ENCODE results near the gene GJD2. TPM values are rescaled to one million over a fixed set of nuclear protein-coding genes. Genes with fewer than 3 reads are reported as not detected.

GJD2 gene
- polyA plus RNA-seq, 1 of the 3 experiments (the other 2 are of a cell fraction), result not detected

DNA sequence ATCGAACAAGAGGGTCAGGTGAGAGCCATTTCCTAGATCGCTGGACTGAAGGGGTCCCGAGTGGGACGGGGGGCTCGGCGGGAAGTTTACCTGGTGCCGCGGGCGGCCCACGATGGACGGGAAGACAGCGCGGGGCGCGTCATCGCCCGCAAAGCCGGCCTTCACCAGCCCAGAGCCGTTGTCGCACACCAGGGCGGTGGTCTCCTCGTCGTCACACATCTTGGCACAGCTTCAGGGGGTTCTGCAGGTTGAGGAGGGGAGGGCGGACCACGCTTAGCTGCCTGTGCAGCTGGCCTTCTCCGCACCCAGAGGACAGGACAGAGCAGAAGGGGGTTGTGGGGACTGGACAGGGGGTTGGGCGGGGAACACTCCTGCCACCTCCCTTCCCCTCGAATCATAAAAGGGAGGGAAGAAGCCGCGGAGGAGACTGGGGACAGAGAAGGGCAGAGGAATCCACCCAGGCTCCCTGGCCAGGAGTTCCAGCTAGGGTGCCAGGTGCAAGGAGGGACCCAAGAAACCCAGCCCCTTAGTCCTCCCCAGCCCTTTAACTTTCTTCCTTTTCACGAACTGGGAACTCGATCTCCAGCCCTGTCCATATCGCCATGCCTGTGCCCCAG is 39.9 kb upstream of the GJD2 start:
- Histone ChIP-seq H3K4me3 (ENCODE audit: low read depth in 2 of 2, low read length in 1 of 2) (no peak overlapping the region), H3K79me2 (ENCODE audit: insufficient read depth) (no peaks in the 10 kb centered on the region), H4K20me1 (ENCODE audit: insufficient read depth) (no peaks in the 10 kb centered on the region), H3K9ac (no peak overlapping the region), H3K27ac (ENCODE audit: low read depth in 2 of 2, low read length in 1 of 2) (no peak overlapping the region), H3K4me2 (no peak overlapping the region), H3K4me1 (ENCODE audit: control insufficient read depth in 1 of 2, insufficient read depth in 2 of 2, low read depth in 1 of 2, low read length in 1 of 2) (peaks cover 7 to 10% of the 10 kb centered on the region in 2 experiments), H3F3A (replicated peaks; ENCODE audit: insufficient read depth) (no peaks in the 10 kb centered on the region), H2AFZ (ENCODE audit: low read depth) (no peak overlapping the region), H3K27me3 (ENCODE audit: insufficient read depth) (no peaks in the 10 kb centered on the region; the same call in 1 of the 2 replicates), H3K36me3 (replicated peaks in 1 of 2; ENCODE audit: control insufficient read depth in 1 of 2, insufficient read depth in 2 of 2, low read length in 1 of 2) (no peaks in the 10 kb centered on the region), H3K9me2 (no peaks in the 10 kb centered on the region), H3K9me3 (no peaks in the 10 kb centered on the region)
- CTCF ChIA-PET, result no interaction called here
- POLR2A ChIA-PET, result no interaction called here
- no peak for DNase-seq
- WGBS (ENCODE audit: low lambda C conversion rate), result 85% methylated on average over 21 of the region's 33 CpGs
- TF ChIP-seq TCF12 (IDR thresholded peaks at IDR 0.05), result no peak
- TF ChIP-seq, protein P1, sequence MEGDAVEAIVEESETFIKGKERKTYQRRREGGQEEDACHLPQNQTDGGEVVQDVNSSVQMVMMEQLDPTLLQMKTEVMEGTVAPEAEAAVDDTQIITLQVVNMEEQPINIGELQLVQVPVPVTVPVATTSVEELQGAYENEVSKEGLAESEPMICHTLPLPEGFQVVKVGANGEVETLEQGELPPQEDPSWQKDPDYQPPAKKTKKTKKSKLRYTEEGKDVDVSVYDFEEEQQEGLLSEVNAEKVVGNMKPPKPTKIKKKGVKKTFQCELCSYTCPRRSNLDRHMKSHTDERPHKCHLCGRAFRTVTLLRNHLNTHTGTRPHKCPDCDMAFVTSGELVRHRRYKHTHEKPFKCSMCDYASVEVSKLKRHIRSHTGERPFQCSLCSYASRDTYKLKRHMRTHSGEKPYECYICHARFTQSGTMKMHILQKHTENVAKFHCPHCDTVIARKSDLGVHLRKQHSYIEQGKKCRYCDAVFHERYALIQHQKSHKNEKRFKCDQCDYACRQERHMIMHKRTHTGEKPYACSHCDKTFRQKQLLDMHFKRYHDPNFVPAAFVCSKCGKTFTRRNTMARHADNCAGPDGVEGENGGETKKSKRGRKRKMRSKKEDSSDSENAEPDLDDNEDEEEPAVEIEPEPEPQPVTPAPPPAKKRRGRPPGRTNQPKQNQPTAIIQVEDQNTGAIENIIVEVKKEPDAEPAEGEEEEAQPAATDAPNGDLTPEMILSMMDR (IDR thresholded peaks at IDR 0.05), result no peak
- no peak for TF ChIP-seq CHD2 (IDR thresholded peaks at IDR 0.05; ENCODE audit: low read length, partially characterized antibody)
- TF ChIP-seq, protein P2, sequence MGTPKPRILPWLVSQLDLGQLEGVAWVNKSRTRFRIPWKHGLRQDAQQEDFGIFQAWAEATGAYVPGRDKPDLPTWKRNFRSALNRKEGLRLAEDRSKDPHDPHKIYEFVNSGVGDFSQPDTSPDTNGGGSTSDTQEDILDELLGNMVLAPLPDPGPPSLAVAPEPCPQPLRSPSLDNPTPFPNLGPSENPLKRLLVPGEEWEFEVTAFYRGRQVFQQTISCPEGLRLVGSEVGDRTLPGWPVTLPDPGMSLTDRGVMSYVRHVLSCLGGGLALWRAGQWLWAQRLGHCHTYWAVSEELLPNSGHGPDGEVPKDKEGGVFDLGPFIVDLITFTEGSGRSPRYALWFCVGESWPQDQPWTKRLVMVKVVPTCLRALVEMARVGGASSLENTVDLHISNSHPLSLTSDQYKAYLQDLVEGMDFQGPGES (IDR thresholded peaks at IDR 0.05; ENCODE audit: low read depth, low read length), result no peak
- TF ChIP-seq POLR2AphosphoS5 (IDR thresholded peaks at IDR 0.05; ENCODE audit: low read depth, low read length), result no peak
- TF ChIP-seq, protein P3, sequence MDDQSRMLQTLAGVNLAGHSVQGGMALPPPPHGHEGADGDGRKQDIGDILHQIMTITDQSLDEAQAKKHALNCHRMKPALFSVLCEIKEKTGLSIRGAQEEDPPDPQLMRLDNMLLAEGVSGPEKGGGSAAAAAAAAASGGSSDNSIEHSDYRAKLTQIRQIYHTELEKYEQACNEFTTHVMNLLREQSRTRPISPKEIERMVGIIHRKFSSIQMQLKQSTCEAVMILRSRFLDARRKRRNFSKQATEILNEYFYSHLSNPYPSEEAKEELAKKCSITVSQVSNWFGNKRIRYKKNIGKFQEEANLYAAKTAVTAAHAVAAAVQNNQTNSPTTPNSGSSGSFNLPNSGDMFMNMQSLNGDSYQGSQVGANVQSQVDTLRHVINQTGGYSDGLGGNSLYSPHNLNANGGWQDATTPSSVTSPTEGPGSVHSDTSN (IDR thresholded peaks at IDR 0.05), result no peak
- no peak for TF ChIP-seq NRF1 (IDR thresholded peaks at IDR 0.05; ENCODE audit: low read depth, low read length)
- TF ChIP-seq, protein P4, sequence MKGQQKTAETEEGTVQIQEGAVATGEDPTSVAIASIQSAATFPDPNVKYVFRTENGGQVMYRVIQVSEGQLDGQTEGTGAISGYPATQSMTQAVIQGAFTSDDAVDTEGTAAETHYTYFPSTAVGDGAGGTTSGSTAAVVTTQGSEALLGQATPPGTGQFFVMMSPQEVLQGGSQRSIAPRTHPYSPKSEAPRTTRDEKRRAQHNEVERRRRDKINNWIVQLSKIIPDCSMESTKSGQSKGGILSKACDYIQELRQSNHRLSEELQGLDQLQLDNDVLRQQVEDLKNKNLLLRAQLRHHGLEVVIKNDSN (IDR thresholded peaks at IDR 0.05; ENCODE audit: borderline replicate concordance, low read depth), result no peak
- TF ChIP-seq, protein P5, sequence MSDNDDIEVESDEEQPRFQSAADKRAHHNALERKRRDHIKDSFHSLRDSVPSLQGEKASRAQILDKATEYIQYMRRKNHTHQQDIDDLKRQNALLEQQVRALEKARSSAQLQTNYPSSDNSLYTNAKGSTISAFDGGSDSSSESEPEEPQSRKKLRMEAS (IDR thresholded peaks at IDR 0.05; ENCODE audit: low read depth), result no peak
- TF ChIP-seq JUND (IDR thresholded peaks at IDR 0.05), result no peak
- no peak for TF ChIP-seq SMC3 (IDR thresholded peaks at IDR 0.05; ENCODE audit: low read depth, low read length)
- no peak for TF ChIP-seq GABPA (IDR thresholded peaks at IDR 0.05; ENCODE audit: low read depth)
- TF ChIP-seq RAD21 (IDR thresholded peaks at IDR 0.05; ENCODE audit: low read length), result no peak
- no peak for TF ChIP-seq FOXM1 (IDR thresholded peaks at IDR 0.05; ENCODE audit: low read depth)
- no peak for TF ChIP-seq RCOR1 (IDR thresholded peaks at IDR 0.05; ENCODE audit: low read length)
